Neural progenitor cell (in vitro differentiated cells): ENCODE measurements around the gene ZP1. TPM values are rescaled to one million over a fixed set of nuclear protein-coding genes. Genes with fewer than 3 reads are reported as not detected.

Source experiments
- DNase-seq: peaks from one replicate; pipeline ENCODE4 v3.0.0-alpha.2; 2016; ENCODE audit warnings: low spot score
- H2AFZ ChIP-seq: fragments of 200-600 bp; sonication (generic); replicated peaks from 2 replicates; pipeline ENCODE4 v1.6.1; 2016; ENCODE audit warnings: antibody characterized with exemption
- H3F3A ChIP-seq: fragments of 200-600 bp; sonication (generic); 2 replicates; pipeline ENCODE4 v1.6.1; 2016; ENCODE audit warnings: antibody characterized with exemption, low read depth
- H3K27ac ChIP-seq: fragments of 200-600 bp; sonication (generic); 2 replicates; pipeline ENCODE4 v1.5.1; 2016; ENCODE audit warnings: mild to moderate bottlenecking
- H3K27me3 ChIP-seq: fragments of 200-600 bp; sonication (generic); 2 replicates; pipeline ENCODE4 v1.6.1; 2016; ENCODE audit warnings: mild to moderate bottlenecking, moderate library complexity
- H3K36me3 ChIP-seq: fragments of 200-600 bp; sonication (generic); 2 replicates; pipeline ENCODE4 v1.5.1; 2016
- H3K4me1 ChIP-seq: fragments of 200-600 bp; sonication (generic); 2 replicates; pipeline ENCODE4 v1.6.1; 2016; ENCODE audit warnings: mixed run types
- H3K4me2 ChIP-seq: fragments of 200-600 bp; sonication (generic); 2 replicates; pipeline ENCODE4 v1.6.1; 2016
- H3K4me3 ChIP-seq: fragments of 200-600 bp; sonication (generic); 2 replicates; pipeline ENCODE4 v1.5.1; 2016
- H3K79me2 ChIP-seq: fragments of 200-600 bp; sonication (generic); 2 replicates; pipeline ENCODE4 v1.6.1; 2016; ENCODE audit warnings: low read depth
- H3K9ac ChIP-seq: fragments of 200-600 bp; sonication (generic); 2 replicates; pipeline ENCODE4 v1.6.1; 2016
- H3K9me3 ChIP-seq: fragments of 200-600 bp; sonication (generic); 2 replicates; pipeline ENCODE4 v1.5.1; 2016; ENCODE audit warnings: low read depth
- H4K20me1 ChIP-seq: fragments of 200-600 bp; sonication (generic); 2 replicates; pipeline ENCODE4 v1.6.1; 2016; ENCODE audit warnings: low read depth
- H3K27ac Mint-ChIP-seq: 3 replicates; pipeline ENCODE4 v1.8.0; 2021; ENCODE audit warnings: mixed read lengths
- H3K27me3 Mint-ChIP-seq: 2 replicates; pipeline ENCODE4 v1.8.0; 2022; ENCODE audit warnings: low read depth, mild to moderate bottlenecking, inconsistent platforms, moderate library complexity, mixed read lengths; ENCODE audit not compliant: insufficient read depth
- H3K36me3 Mint-ChIP-seq: 3 replicates; pipeline ENCODE4 v1.8.0; 2021; ENCODE audit warnings: mixed read lengths
- H3K4me1 Mint-ChIP-seq: 3 replicates; pipeline ENCODE4 v1.8.0; 2021; ENCODE audit warnings: mixed read lengths
- H3K4me3 Mint-ChIP-seq: 3 replicates; pipeline ENCODE4 v1.8.0; 2021; ENCODE audit warnings: mild to moderate bottlenecking, moderate library complexity, mixed read lengths
- H3K9me3 Mint-ChIP-seq: 3 replicates; pipeline ENCODE4 v1.8.0; 2020; ENCODE audit warnings: mixed read lengths
- EZH2 ChIP-seq: fragments of 200-600 bp; sonication (generic); IDR thresholded peaks from 2 replicates; pipeline ENCODE4 v1.6.1; 2017; ENCODE audit warnings: antibody characterized with exemption, mild to moderate bottlenecking, moderate library complexity
- EZH2phosphoT487 ChIP-seq: fragments of 200-600 bp; sonication (generic); IDR thresholded peaks from 2 replicates; pipeline ENCODE4 v1.6.1; 2017; ENCODE audit warnings: antibody characterized with exemption
- total RNA-seq: library from RNA; depleted of rRNA; stranded (reverse); fragments of >200 nt; gene quantifications from 2 replicates; pipeline ENCODE4 v1.2.3, GENCODE V29; 2015; ENCODE audit warnings: low replicate concordance
- TF ChIP-seq, protein P1 (sequence below): fragments of 200-600 bp; sonication (generic); IDR thresholded peaks from 2 replicates; pipeline ENCODE4 v1.5.1; 2017; ENCODE audit warnings: antibody characterized with exemption, mild to moderate bottlenecking

Gene ZP1
- total RNA-seq, 1 donor from 2014 or later, result not detected

DNA sequence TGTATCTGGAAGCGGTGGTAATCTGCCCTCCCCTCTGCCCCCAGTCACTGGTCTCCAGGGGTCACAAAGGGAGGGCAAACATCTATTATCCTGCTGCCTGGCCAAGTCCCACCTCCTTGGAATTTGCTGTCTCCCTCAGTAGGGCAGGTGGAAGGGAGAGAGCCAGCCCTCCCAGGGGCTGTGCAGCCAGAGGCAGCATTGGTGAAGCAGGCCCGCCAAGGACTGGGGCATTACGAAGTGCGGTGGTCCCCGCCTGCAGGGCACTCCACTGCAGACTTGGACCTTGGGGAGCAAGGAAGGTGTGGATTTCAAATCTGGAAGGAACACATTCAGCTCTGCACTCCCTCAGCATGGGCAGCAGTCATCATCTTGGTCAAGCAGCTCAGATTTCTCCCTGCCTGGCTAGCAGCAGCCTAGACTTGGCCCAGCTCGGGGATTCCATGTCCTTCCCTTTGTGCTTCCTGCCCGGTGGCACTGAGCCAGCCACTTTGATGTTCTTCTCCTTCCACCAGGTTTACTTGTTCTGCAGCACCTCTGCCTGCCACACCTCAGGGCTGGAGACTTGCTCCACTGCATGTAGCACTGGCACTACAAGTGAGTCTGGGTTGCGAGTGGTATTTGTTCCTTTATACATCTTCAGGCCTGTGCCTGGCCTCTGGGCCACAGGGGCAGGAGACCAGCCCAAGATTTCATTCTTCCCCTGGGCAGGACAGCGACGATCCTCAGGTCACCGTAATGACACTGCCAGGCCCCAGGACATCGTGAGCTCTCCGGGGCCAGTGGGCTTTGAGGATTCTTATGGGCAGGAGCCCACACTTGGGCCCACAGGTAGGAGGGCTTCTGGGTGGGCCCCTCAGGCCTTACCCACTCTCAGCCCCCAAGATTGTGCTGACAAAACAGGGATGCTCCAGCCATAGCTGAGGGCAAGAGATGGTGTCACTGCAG lies 7.4 kb downstream of the ZP1 start:
- H3K4me1 Mint-ChIP-seq, result peaks cover 12% of the 10 kb centered on the region
- H3K4me3 Mint-ChIP-seq, result no peak overlapping the region
- Histone ChIP-seq H3K9ac (no peak overlapping the region), H3K79me2 (no peaks in the 10 kb centered on the region), H3K4me3 (no peak overlapping the region), H4K20me1 (no peaks in the 10 kb centered on the region), H3F3A (no peaks in the 10 kb centered on the region), H3K27me3 (no peaks in the 10 kb centered on the region), H3K4me1 (no peaks in the 10 kb centered on the region), H3K4me2 (no peak overlapping the region), H3K36me3 (no peaks in the 10 kb centered on the region), H2AFZ (no peak overlapping the region), H3K9me3 (no peaks in the 10 kb centered on the region), H3K27ac (no peak overlapping the region)
- H3K27ac Mint-ChIP-seq, result no peak overlapping the region
- no peaks in the 10 kb centered on the region for H3K36me3 Mint-ChIP-seq
- TF ChIP-seq, protein P1, sequence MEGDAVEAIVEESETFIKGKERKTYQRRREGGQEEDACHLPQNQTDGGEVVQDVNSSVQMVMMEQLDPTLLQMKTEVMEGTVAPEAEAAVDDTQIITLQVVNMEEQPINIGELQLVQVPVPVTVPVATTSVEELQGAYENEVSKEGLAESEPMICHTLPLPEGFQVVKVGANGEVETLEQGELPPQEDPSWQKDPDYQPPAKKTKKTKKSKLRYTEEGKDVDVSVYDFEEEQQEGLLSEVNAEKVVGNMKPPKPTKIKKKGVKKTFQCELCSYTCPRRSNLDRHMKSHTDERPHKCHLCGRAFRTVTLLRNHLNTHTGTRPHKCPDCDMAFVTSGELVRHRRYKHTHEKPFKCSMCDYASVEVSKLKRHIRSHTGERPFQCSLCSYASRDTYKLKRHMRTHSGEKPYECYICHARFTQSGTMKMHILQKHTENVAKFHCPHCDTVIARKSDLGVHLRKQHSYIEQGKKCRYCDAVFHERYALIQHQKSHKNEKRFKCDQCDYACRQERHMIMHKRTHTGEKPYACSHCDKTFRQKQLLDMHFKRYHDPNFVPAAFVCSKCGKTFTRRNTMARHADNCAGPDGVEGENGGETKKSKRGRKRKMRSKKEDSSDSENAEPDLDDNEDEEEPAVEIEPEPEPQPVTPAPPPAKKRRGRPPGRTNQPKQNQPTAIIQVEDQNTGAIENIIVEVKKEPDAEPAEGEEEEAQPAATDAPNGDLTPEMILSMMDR, result no peak
- no peak for TF ChIP-seq EZH2phosphoT487
- TF ChIP-seq EZH2, result no peak
- DNase-seq, result no peak
- H3K9me3 Mint-ChIP-seq, result no peaks in the 10 kb centered on the region
- H3K27me3 Mint-ChIP-seq, result peaks cover 5% of the 10 kb centered on the region

GRCh38 chr11:60875366-60876167 lies 8.2 kb downstream of the ZP1 start:
- DNase-seq, result no peak
- no peaks in the 10 kb centered on the region for H3K27me3 ChIP-seq
- no peaks in the 10 kb centered on the region for H3K36me3 ChIP-seq
- Mint-ChIP-seq H3K36me3 (no peaks in the 10 kb centered on the region), H3K4me1 (peaks cover 17% of the 10 kb centered on the region), H3K9me3 (no peaks in the 10 kb centered on the region), H3K27ac (no peak overlapping the region), H3K27me3 (peaks cover 5% of the 10 kb centered on the region), H3K4me3 (no peak overlapping the region)
- no peak overlapping the region for H2AFZ ChIP-seq
- no peaks in the 10 kb centered on the region for H3F3A ChIP-seq
- H3K79me2 ChIP-seq, result no peaks in the 10 kb centered on the region
- H3K9ac ChIP-seq, result no peak overlapping the region
- H4K20me1 ChIP-seq, result no peaks in the 10 kb centered on the region
- H3K4me1 ChIP-seq, result no peaks in the 10 kb centered on the region
- H3K4me3 ChIP-seq, result no peak overlapping the region
- no peaks in the 10 kb centered on the region for H3K9me3 ChIP-seq
- no peak overlapping the region for H3K27ac ChIP-seq
- TF ChIP-seq, protein P1, result no peak
- no peak for TF ChIP-seq EZH2phosphoT487
- TF ChIP-seq EZH2, result no peak
- no peak overlapping the region for H3K4me2 ChIP-seq

GRCh38 chr11:60876168-60876485 lies 8.8 kb downstream of the ZP1 start:
- Mint-ChIP-seq H3K27ac (no peak overlapping the region), H3K27me3 (peaks cover 5% of the 10 kb centered on the region), H3K9me3 (no peaks in the 10 kb centered on the region), H3K4me3 (no peak overlapping the region), H3K36me3 (no peaks in the 10 kb centered on the region), H3K4me1 (peaks cover 23% of the 10 kb centered on the region)
- Histone ChIP-seq H3K36me3 (no peaks in the 10 kb centered on the region), H3K4me3 (no peak overlapping the region), H3K27ac (no peak overlapping the region), H3F3A (no peaks in the 10 kb centered on the region), H3K4me1 (no peaks in the 10 kb centered on the region), H4K20me1 (no peaks in the 10 kb centered on the region), H2AFZ (no peak overlapping the region), H3K79me2 (no peaks in the 10 kb centered on the region), H3K27me3 (no peaks in the 10 kb centered on the region), H3K4me2 (no peak overlapping the region), H3K9me3 (no peaks in the 10 kb centered on the region), H3K9ac (no peak overlapping the region)
- TF ChIP-seq EZH2phosphoT487, result no peak
- TF ChIP-seq EZH2, result no peak
- TF ChIP-seq, protein P1, result no peak
- no peak for DNase-seq
